ENCODE data around the gene RBP3.

GRCh38 chr10:47312663-47312995 is 35.5 kb upstream of the RBP3 start:
- TF ChIP-seq, protein P1, sequence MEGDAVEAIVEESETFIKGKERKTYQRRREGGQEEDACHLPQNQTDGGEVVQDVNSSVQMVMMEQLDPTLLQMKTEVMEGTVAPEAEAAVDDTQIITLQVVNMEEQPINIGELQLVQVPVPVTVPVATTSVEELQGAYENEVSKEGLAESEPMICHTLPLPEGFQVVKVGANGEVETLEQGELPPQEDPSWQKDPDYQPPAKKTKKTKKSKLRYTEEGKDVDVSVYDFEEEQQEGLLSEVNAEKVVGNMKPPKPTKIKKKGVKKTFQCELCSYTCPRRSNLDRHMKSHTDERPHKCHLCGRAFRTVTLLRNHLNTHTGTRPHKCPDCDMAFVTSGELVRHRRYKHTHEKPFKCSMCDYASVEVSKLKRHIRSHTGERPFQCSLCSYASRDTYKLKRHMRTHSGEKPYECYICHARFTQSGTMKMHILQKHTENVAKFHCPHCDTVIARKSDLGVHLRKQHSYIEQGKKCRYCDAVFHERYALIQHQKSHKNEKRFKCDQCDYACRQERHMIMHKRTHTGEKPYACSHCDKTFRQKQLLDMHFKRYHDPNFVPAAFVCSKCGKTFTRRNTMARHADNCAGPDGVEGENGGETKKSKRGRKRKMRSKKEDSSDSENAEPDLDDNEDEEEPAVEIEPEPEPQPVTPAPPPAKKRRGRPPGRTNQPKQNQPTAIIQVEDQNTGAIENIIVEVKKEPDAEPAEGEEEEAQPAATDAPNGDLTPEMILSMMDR (IDR thresholded peaks at IDR 0.05; ENCODE audit: poor library complexity), result no peak
- no peak for TF ChIP-seq EZH2 (IDR thresholded peaks at IDR 0.05; ENCODE audit: borderline replicate concordance)

All from hepatocyte (in vitro differentiated cells).